WERI-Rb-1 (cell line): ENCODE measurements around the gene BAHD1.

Source experiments
- DNase-seq: peaks from one replicate; pipeline ENCODE4 v3.0.0-alpha.2; 2020
- H3K27ac ChIP-seq: fragments of 250-450 bp; sonication (Bioruptor Pico); 2 replicates; pipeline ENCODE4 v1.5.1; 2020; ENCODE audit warnings: mild to moderate bottlenecking, moderate library complexity
- H3K27me3 ChIP-seq: fragments of 250-450 bp; sonication (Bioruptor Pico); 2 replicates; pipeline ENCODE4 v1.5.1; 2021; ENCODE audit warnings: mild to moderate bottlenecking, low read depth, moderate library complexity; ENCODE audit not compliant: insufficient read depth, severe bottlenecking
- H3K36me3 ChIP-seq: fragments of 250-450 bp; sonication (Bioruptor Pico); 2 replicates; pipeline ENCODE4 v1.5.1; 2020; ENCODE audit warnings: mild to moderate bottlenecking, moderate library complexity
- H3K4me3 ChIP-seq: 2 replicates; pipeline ENCODE4 v1.5.1; 2011; ENCODE audit warnings: low read depth, mild to moderate bottlenecking, control low read depth, low read length
- H3K9me3 ChIP-seq: fragments of 250-450 bp; sonication (Bioruptor Pico); 2 replicates; pipeline ENCODE4 v1.5.1; 2021; ENCODE audit warnings: mild to moderate bottlenecking, moderate library complexity; ENCODE audit not compliant: severe bottlenecking
- TF ChIP-seq, protein P1 (sequence below): IDR thresholded peaks from 2 replicates; pipeline ENCODE4 v1.5.1; 2011; ENCODE audit warnings: low read depth, mild to moderate bottlenecking, control low read depth, inconsistent platforms, low read length

Gene BAHD1

DNA sequence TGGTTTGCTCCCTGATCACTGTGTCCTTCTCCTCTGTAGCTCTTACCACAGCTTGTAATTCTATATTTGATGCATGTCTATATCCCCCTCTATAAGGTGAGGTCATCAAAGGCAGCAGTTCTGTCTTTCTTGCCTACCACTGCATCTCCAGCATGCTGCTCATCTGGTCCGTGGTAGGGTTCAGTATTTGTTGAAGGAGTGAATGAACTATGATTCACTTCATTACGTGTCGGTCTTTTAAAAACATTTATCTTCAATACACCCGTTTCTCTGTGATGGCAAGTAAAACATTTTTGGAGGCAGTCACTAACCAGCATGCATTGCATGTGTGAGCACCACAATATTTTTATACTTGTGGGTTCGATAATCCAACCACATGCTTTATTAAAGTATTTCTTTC, 57.7 kb downstream of the BAHD1 start:
- Histone ChIP-seq H3K9me3 (no peaks in the 10 kb centered on the region), H3K27me3 (no peaks in the 10 kb centered on the region), H3K4me3 (no peak overlapping the region), H3K27ac (no peak overlapping the region), H3K36me3 (no peaks in the 10 kb centered on the region)
- DNase-seq, result no peak
- TF ChIP-seq, protein P1, sequence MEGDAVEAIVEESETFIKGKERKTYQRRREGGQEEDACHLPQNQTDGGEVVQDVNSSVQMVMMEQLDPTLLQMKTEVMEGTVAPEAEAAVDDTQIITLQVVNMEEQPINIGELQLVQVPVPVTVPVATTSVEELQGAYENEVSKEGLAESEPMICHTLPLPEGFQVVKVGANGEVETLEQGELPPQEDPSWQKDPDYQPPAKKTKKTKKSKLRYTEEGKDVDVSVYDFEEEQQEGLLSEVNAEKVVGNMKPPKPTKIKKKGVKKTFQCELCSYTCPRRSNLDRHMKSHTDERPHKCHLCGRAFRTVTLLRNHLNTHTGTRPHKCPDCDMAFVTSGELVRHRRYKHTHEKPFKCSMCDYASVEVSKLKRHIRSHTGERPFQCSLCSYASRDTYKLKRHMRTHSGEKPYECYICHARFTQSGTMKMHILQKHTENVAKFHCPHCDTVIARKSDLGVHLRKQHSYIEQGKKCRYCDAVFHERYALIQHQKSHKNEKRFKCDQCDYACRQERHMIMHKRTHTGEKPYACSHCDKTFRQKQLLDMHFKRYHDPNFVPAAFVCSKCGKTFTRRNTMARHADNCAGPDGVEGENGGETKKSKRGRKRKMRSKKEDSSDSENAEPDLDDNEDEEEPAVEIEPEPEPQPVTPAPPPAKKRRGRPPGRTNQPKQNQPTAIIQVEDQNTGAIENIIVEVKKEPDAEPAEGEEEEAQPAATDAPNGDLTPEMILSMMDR, result no peak

DNA sequence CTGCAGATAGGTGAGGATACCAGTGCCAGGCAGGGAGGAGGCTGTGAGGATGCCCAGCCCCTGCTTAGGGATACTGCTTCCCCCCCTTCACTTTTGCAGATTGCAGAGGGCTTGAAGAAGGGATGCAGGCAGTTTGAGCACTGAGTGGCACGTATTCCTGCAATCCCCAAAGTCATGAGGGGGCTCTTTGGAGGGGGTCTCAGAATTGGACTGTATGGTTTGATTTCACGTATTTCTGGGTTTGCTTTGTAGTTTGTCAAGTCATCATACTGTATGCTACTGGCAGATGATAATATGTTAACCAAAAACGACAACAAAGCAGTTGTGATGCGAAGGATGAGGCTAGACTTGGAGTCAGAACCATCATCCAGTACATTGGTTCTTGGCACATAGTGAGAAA, 58.1 kb downstream of the BAHD1 start:
- Histone ChIP-seq H3K4me3 (no peak overlapping the region), H3K9me3 (no peaks in the 10 kb centered on the region), H3K27me3 (no peaks in the 10 kb centered on the region), H3K27ac (no peak overlapping the region), H3K36me3 (no peaks in the 10 kb centered on the region)
- no peak for DNase-seq
- TF ChIP-seq, protein P1, result no peak

DNA sequence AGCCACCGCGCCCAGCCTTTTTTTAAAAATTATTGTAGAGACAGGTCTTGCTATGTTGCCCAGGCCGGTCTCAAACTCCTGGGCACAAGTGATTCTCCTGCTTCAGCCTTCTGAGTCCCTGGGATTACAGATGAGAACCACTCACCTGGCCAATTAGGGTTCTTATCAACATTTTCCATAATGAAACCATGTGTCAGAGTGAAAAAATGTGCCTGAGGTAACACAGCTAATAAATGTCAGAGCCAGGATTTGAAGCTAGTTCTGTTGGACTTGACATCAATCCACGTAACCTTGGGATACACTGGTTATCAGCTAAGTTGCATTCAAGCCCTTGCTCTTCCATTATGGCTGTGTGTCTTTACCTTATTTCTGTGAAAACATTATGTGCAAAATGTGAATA, 59.2 kb downstream of the BAHD1 start:
- no peak overlapping the region for H3K27ac ChIP-seq
- TF ChIP-seq, protein P1, result no peak
- no peak for DNase-seq
- H3K4me3 ChIP-seq, result no peak overlapping the region
- H3K36me3 ChIP-seq, result no peaks in the 10 kb centered on the region
- H3K27me3 ChIP-seq, result no peaks in the 10 kb centered on the region
- no peaks in the 10 kb centered on the region for H3K9me3 ChIP-seq

DNA sequence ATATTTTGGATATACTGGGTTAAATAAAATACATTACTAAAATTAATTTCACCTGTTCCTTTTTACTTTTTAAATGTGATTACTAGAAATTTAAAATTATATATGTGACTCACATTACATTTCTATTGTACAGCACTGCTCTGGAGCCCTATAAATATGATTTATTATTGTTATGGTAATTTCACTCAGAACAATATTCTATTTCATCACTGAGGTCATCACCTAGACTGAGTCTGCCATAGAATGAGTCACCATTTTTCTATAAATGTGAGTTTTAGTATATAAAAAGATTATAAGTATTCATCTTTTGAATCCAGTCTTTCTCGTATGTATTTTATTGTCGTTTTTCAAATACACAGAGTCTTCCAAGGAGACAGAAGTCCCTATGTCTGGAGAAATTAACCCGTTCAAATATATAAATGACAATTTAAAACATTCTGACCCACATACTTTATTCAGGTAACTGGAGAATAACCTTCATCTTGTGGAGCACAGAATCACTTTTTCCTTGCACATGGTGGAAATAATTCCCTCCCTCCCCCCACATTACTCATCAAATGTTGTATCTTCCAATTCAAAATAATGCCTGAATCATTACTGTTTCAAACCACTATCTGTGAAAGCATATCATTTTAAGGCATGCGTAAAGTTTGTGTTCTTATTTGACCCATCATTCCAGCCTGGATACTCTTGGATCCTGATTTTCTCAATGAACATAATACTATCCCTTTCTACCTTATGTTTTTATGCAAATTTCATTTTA, 60.0 kb downstream of the BAHD1 start:
- Histone ChIP-seq H3K36me3 (no peaks in the 10 kb centered on the region), H3K27me3 (no peaks in the 10 kb centered on the region), H3K9me3 (no peaks in the 10 kb centered on the region), H3K4me3 (no peak overlapping the region), H3K27ac (no peak overlapping the region)
- TF ChIP-seq, protein P1, result no peak
- DNase-seq, result no peak

DNA sequence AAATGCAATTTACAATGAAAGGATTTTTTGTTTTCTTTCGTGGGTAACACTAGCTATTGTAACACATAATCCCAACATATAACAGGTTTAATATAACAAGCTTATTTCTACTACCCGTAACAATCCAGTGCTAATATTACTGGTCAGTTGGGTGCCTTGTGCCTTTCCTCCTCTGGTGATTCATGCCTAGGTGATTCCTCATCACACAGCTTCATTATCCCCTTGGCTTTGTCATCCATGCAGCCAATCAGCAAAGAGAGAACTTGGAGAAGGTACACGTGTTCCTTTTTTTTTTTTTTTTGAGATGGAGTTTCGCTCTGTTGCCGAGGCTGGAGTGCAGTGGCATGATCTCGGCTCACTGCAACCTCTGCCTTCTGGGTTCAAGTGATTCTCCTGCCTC, 60.7 kb downstream of the BAHD1 start:
- Histone ChIP-seq H3K27ac (no peak overlapping the region), H3K36me3 (no peaks in the 10 kb centered on the region), H3K27me3 (no peaks in the 10 kb centered on the region), H3K9me3 (no peaks in the 10 kb centered on the region), H3K4me3 (no peak overlapping the region)
- TF ChIP-seq, protein P1, result no peak
- DNase-seq, result no peak

DNA sequence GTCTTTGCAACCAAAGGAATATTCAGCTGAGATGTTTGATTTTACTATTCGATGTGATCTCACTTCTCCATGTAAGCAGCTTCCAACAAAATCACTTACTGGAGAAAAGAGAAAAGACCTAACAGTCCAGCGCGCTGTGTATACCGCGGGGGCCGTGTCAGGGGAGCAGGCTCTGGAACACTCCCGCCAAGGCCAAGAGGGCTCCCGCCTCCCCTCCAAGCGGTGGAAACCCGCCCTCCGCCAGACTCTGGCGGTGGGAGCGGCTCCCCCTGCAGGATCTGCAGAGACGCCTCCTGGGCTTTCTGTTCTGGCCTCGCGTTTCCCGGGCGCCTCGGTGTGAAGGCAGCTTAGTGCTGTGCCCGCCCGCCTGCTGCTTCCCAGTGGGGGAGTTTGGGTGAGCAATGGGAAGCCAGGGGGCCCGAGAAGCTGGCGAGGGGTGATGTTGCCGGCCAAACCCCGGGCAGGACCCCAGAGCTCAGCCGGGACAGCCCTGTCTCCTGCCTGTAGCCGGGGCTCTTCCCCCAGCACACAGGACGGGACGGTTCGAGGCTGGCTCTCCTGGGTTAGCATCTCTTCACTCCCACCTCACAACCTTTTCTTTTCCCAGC, 66.3 kb downstream of the BAHD1 start:
- Histone ChIP-seq H3K27ac (peak overlapping the region; percentile 48), H3K4me3 (peak overlapping the region; percentile 18; the same call in 1 of the 2 replicates), H3K27me3 (no peaks in the 10 kb centered on the region), H3K9me3 (no peaks in the 10 kb centered on the region), H3K36me3 (no peaks in the 10 kb centered on the region)
- TF ChIP-seq, protein P1, result peak; percentile 82
- DNase-seq, result peak; percentile 95
